ENCODE data around the gene PUSL1.

Gene PUSL1

GRCh38 chr1:1359664-1360468, 51.5 kb downstream of the PUSL1 start:
- Histone ChIP-seq H3K9ac (ENCODE audit: low read length) (no peak overlapping the region), H3K27me3 (ENCODE audit: low read depth, low read length) (peaks cover 17% of the 10 kb centered on the region), H3K4me3 (ENCODE audit: low read length) (no peak overlapping the region), H3K9me3 (ENCODE audit: insufficient read depth, low read length) (no peaks in the 10 kb centered on the region), H3K27ac (ENCODE audit: low read length) (no peak overlapping the region), H3K4me1 (ENCODE audit: low read length) (peaks cover 20% of the 10 kb centered on the region; the same call in 1 of the 2 replicates), H3K36me3 (replicated peaks; ENCODE audit: low read depth, low read length) (no peaks in the 10 kb centered on the region), H4K20me1 (ENCODE audit: insufficient read depth, low read length) (no peaks in the 10 kb centered on the region), H3K4me2 (ENCODE audit: low read length) (no peak overlapping the region), H3K79me2 (ENCODE audit: low read length) (no peaks in the 10 kb centered on the region), H2AFZ (ENCODE audit: low read depth, low read length) (no peak overlapping the region)
- no peak for TF ChIP-seq EZH2phosphoT487 (IDR thresholded peaks at IDR 0.05; ENCODE audit: low read depth)
- no peak for TF ChIP-seq CTCF (IDR thresholded peaks at IDR 0.05; ENCODE audit: low read depth, low read length)

GRCh38 chr1:1360506-1361169, 52.2 kb downstream of the PUSL1 start:
- Histone ChIP-seq H3K9ac (ENCODE audit: low read length) (no peak overlapping the region), H3K4me2 (ENCODE audit: low read length) (no peak overlapping the region), H3K27ac (ENCODE audit: low read length) (no peak overlapping the region)

More at GRCh38 chr1:1360506-1361169, 52.2 kb downstream of the PUSL1 start:
- Histone ChIP-seq H3K4me1 (ENCODE audit: low read length) (peaks cover 20% of the 10 kb centered on the region; the same call in 1 of the 2 replicates), H3K36me3 (replicated peaks; ENCODE audit: low read depth, low read length) (no peaks in the 10 kb centered on the region), H2AFZ (ENCODE audit: low read depth, low read length) (no peak overlapping the region), H3K4me3 (ENCODE audit: low read length) (no peak overlapping the region), H3K9me3 (ENCODE audit: insufficient read depth, low read length) (no peaks in the 10 kb centered on the region), H3K27me3 (ENCODE audit: low read depth, low read length) (peaks cover 17% of the 10 kb centered on the region), H3K79me2 (ENCODE audit: low read length) (no peaks in the 10 kb centered on the region), H4K20me1 (ENCODE audit: insufficient read depth, low read length) (no peaks in the 10 kb centered on the region)
- no peak for TF ChIP-seq CTCF (IDR thresholded peaks at IDR 0.05; ENCODE audit: low read depth, low read length)
- TF ChIP-seq EZH2phosphoT487 (IDR thresholded peaks at IDR 0.05; ENCODE audit: low read depth) = no peak

All from OCI-LY3 (cell line).